Astrocyte of the cerebellum (primary cell): ENCODE measurements around the gene PAX7.

Experiments
- DNase-seq: peaks from one replicate; pipeline ENCODE4 v3.0.0-alpha.2; 2011; ENCODE audit warnings: low read depth
- H3K4me3 ChIP-seq: 2 replicates; pipeline ENCODE4 v1.5.1; 2011; ENCODE audit warnings: mild to moderate bottlenecking, low read depth, low read length, moderate library complexity
- CTCF ChIP-seq: IDR thresholded peaks from 2 replicates; pipeline ENCODE4 v1.5.1; 2012; ENCODE audit warnings: low read length, low read depth, moderate library complexity, mild to moderate bottlenecking; ENCODE audit errors: missing control alignments
- in situ Hi-C: cut with HindIII; loops from 2 replicates; pipeline ENCODE4 v1.10.0; 2017; ENCODE audit warnings: low sequenced_read_pairs

Gene PAX7

GRCh38 chr1:18597160-18598042, 33.2 kb upstream of the PAX7 start:
- in situ Hi-C loops = loop anchor here (25.0 kb wide), 1 partner anchor 240 kb away; no protein-coding TSS in a partner anchor
- TF ChIP-seq CTCF = peak; percentile 96
- no peak overlapping the region for H3K4me3 ChIP-seq
- DNase-seq = peak; percentile 5

- in situ Hi-C loops = loop anchor here (25.0 kb wide), 1 partner anchor 238 kb away; no protein-coding TSS in a partner anchor
- no peak for DNase-seq
Measured at GRCh38 chr1:18599086-18599485, 31.6 kb upstream of the PAX7 start.

GRCh38 chr1:18599704-18600103, 30.9 kb upstream of the PAX7 start:
- no peak for DNase-seq
- no peak for TF ChIP-seq CTCF
- in situ Hi-C loops = loop anchor here (25.0 kb wide), 1 partner anchor 238 kb away; no protein-coding TSS in a partner anchor
- H3K4me3 ChIP-seq = no peak overlapping the region

More at GRCh38 chr1:18599086-18599485, 31.6 kb upstream of the PAX7 start:
- no peak for TF ChIP-seq CTCF
- H3K4me3 ChIP-seq = no peak overlapping the region

- DNase-seq = no peak
- no peak for TF ChIP-seq CTCF
- no peak overlapping the region for H3K4me3 ChIP-seq
- in situ Hi-C loops = no loop called here
Measured at GRCh38 chr1:18602533-18603211, 28.0 kb upstream of the PAX7 start.

GRCh38 chr1:18603212-18603852, 27.3 kb upstream of the PAX7 start:
- H3K4me3 ChIP-seq = no peak overlapping the region
- no peak for TF ChIP-seq CTCF
- no peak for DNase-seq
- in situ Hi-C loops = no loop called here
